A673 (cell line): Measurements from ENCODE around the gene ARPP21.

Source experiments
- CTCF ChIP-seq: fragments of 300-800, 200-600 bp; sonication (generic); conservative IDR thresholded peaks from 2 replicates; pipeline ENCODE4 v1.5.1; 2017; ENCODE audit warnings: low read depth, mild to moderate bottlenecking, antibody characterized with exemption, low read length, moderate library complexity, mixed read lengths
- EZH2 ChIP-seq: fragments of 200-600 bp; sonication (generic); IDR thresholded peaks from 2 replicates; pipeline ENCODE4 v1.6.1; 2017; ENCODE audit warnings: borderline replicate concordance, low read depth, mild to moderate bottlenecking, mixed read lengths, antibody characterized with exemption, low read length; ENCODE audit not compliant: poor library complexity, severe bottlenecking

DNA sequence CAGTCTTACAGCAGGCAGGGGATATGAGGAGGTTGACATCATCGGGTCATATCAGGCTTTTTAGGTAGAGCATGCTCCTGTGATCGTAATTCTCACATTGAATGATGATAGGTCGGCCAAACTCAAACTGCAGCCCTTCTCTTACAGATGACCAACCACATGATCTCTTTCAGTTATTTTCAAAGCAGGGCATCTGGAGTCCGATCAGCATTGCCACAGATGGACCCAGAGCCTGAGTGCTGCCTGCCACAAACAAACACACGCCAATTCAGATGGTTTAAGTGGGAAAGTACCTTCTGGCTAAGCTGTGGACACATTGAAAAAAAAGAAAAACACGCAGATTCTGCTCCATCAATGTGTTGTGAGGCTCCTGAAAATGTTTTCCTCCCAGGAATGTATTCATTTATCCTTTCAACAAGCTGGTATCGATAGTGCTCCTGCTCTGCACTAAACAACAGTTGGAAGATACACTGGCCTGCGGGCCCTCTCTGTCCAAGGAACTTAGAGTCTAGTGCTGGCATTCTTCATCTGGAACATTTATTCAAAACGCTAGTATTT lies 31.2 kb downstream of the ARPP21 start:
- TF ChIP-seq EZH2 (no peak), CTCF (no peak)
